ENCODE results near the gene COL15A1. TPM values are rescaled to one million over a fixed set of nuclear protein-coding genes. Genes with fewer than 3 reads are reported as not detected.
A peak's percentile ranks its signal among the peaks of the same experiment; 100 is the strongest.

The COL15A1 gene
- total and polyA plus RNA-seq, 2 of the 8 experiments (the other 6 are each of a cell fraction or from before 2014, with no cell fraction given), result 0.12 to 0.15 TPM

GRCh38 chr9:98902925-98903324, 40.8 kb upstream of the COL15A1 start:
- 92% methylated on average over 5 of the region's 5 CpGs; no CpG with 5 or more reads in 1 of the 2 experiments for WGBS, 2 experiments (ENCODE audit: extremely low coverage in 1 of 2, insufficient coverage in 1 of 2, insufficient read length in 1 of 2, insufficient replicate concordance in 2 of 2, low coverage in 1 of 2, low lambda C conversion rate in 2 of 2, missing lambda C conversion rate in 1 of 2)
- POLR2A ChIA-PET (ENCODE audit: partially characterized antibody), result no interaction called here
- FAIRE-seq, result no peak
- TF ChIP-seq SP1 (IDR thresholded peaks at IDR 0.05; ENCODE audit: low read depth, low read length) (no peak), BACH1 (IDR thresholded peaks at IDR 0.05; ENCODE audit: low read length) (no peak), BCL11A (IDR thresholded peaks at IDR 0.05; ENCODE audit: low read depth in 2 of 2, low read length in 2 of 2) (no peak), SUZ12 (IDR thresholded peaks at IDR 0.05; ENCODE audit: low read length) (no peak), CREB1 (IDR thresholded peaks at IDR 0.05) (no peak), RBBP5 (IDR thresholded peaks at IDR 0.05; ENCODE audit: borderline replicate concordance, low read depth, low read length) (no peak), TEAD4 (IDR thresholded peaks at IDR 0.05; ENCODE audit: low read depth, low read length) (no peak), FOSL1 (IDR thresholded peaks at IDR 0.05; ENCODE audit: insufficient read depth, low read depth, low read length) (no peak), POLR2AphosphoS5 (IDR thresholded peaks at IDR 0.05; ENCODE audit: low read depth, low read length) (no peak)

More at GRCh38 chr9:98902925-98903324, 40.8 kb upstream of the COL15A1 start:
- no peak overlapping the region for H3K4me3 ChIP-seq (ENCODE audit: extremely low read depth in 1 of 4, insufficient read depth in 2 of 4, low read depth in 3 of 4, low read length in 4 of 4)
- no peak overlapping the region for H2BK20ac ChIP-seq (ENCODE audit: low read length)
- no peaks in the 10 kb centered on the region for H3K79me1 ChIP-seq (ENCODE audit: low read depth, low read length)
- H3K18ac ChIP-seq (ENCODE audit: extremely low read depth, low read length), result no peak overlapping the region
- no peak overlapping the region for H2AFZ ChIP-seq (ENCODE audit: low read length)
- H3K9me3 ChIP-seq (ENCODE audit: insufficient read depth in 2 of 2, low read depth in 1 of 2, low read length in 1 of 2), result no peaks in the 10 kb centered on the region
- H3K4me1 ChIP-seq (replicated peaks in 1 of 4; ENCODE audit: control insufficient read depth in 3 of 4, insufficient read depth in 4 of 4, low read length in 3 of 4), result no peaks in the 10 kb centered on the region
- no peak overlapping the region for H2AK5ac ChIP-seq (ENCODE audit: low read depth, low read length)
- H3K56ac ChIP-seq (replicated peaks; ENCODE audit: insufficient read length, low read depth, low read length), result no peak overlapping the region
- H3K79me2 ChIP-seq (ENCODE audit: control insufficient read depth in 1 of 2, insufficient read depth in 2 of 2, low read length in 2 of 2), result no peaks in the 10 kb centered on the region
- H4K8ac ChIP-seq (ENCODE audit: extremely low read depth, insufficient read depth, low read length), result no peak overlapping the region
- H3K9ac ChIP-seq (replicated peaks in 1 of 4; ENCODE audit: extremely low read depth in 1 of 4, low read depth in 3 of 4, low read length in 3 of 4), result no peak overlapping the region
- H3K4ac ChIP-seq (replicated peaks; ENCODE audit: insufficient read length, low read depth, low read length), result no peak overlapping the region
- no peak overlapping the region for H3K4me2 ChIP-seq (ENCODE audit: insufficient read depth in 1 of 2, low read depth in 2 of 2, low read length in 2 of 2)
- H3K23me2 ChIP-seq (ENCODE audit: low read depth, low read length), result 0 out of 2 replicates have a peak, but pooled peaks cover 1% of the 10 kb centered on the region
- no peak overlapping the region for H4K5ac ChIP-seq (ENCODE audit: insufficient read length, low read depth, low read length)
- no peak overlapping the region for H3K27ac ChIP-seq (ENCODE audit: low read depth, low read length)
- no peak overlapping the region for H3K23ac ChIP-seq (ENCODE audit: insufficient read length)
- 0 out of 2 replicates have a peak overlapping the region, but pooled peaks have one; percentile 61 for H2BK15ac ChIP-seq (ENCODE audit: low read length)
- no peak overlapping the region for H3K14ac ChIP-seq (ENCODE audit: insufficient read length)
- CTCF ChIA-PET (ENCODE audit: partially characterized antibody), result no interaction called here
- no peak for DNase-seq (ENCODE audit: low read depth in 1 of 2, low spot score in 2 of 2)
- no peak overlapping the region for H2BK120ac ChIP-seq (replicated peaks; ENCODE audit: low read depth, low read length)
- H3K27me3 ChIP-seq (replicated peaks in 1 of 4; ENCODE audit: control insufficient read depth in 3 of 4, extremely low read depth in 1 of 4, insufficient read depth in 3 of 4, low read length in 3 of 4), result no peaks in the 10 kb centered on the region
- H4K91ac ChIP-seq (replicated peaks; ENCODE audit: insufficient read length, low read length), result no peak overlapping the region
- no peak overlapping the region for H2BK5ac ChIP-seq (ENCODE audit: low read depth, low read length)
- H3K36me3 ChIP-seq (ENCODE audit: control insufficient read depth in 2 of 4, insufficient read depth in 4 of 4, low read length in 3 of 4), result no peaks in the 10 kb centered on the region
- H4K20me1 ChIP-seq (replicated peaks in 1 of 2; ENCODE audit: control insufficient read depth in 1 of 2, insufficient read depth in 2 of 2, low read length in 2 of 2), result no peaks in the 10 kb centered on the region
- no peak overlapping the region for H2BK12ac ChIP-seq (ENCODE audit: low read depth, low read length)

All from H1 (cell line).